ENCODE data around the gene TOGARAM2.

GRCh38 chr2:29023188-29023587, 42.1 kb downstream of the TOGARAM2 start:
- TF ChIP-seq CTCF (conservative IDR thresholded peaks at IDR 0.05) (no peak), ZFX (IDR thresholded peaks at IDR 0.05) (no peak)
